ENCODE measurements around the gene PARP8.

- TF ChIP-seq CTCF (conservative IDR thresholded peaks at IDR 0.05) (no peak), ZFX (IDR thresholded peaks at IDR 0.05) (no peak)
These were observed 125.4 kb downstream of the PARP8 start for GRCh38 chr5:50791813-50792212.

Data from C4-2B (cell line).